ENCODE measurements around the gene BRI3.
"Not testable (repeated sequence)": the region's sequence is repeated elsewhere in the genome, so short reads cannot be mapped to it uniquely, and the experiment has no call there.

BRI3 gene

GRCh38 chr7:98309566-98309965 lies 28.1 kb downstream of the BRI3 start:
- DNase-seq (ENCODE audit: low spot score): no peak
- no peak for FAIRE-seq

- FAIRE-seq (no peak), DNase-seq (ENCODE audit: low spot score) (no peak)
These were observed 30.7 kb downstream of the BRI3 start for GRCh38 chr7:98312201-98312600.

DNA sequence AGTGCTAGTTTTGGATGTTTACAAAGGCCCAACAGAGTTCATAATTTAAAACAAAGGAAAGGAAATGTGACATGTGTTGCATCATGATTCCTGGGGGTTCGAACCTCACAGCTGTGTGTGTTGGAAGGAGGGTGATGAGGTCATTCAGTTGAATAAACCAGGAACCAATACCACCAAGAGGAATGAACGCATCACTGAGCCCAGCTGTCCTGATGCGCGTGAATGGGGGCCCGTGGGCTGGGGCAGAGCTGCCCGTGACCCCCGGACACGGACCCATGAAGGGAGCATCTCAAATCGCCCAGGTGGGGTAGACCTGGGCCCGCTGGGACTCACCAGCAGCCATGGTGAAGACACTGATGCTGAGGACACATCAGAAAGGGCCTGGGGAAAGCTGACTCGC lies 33.0 kb downstream of the BRI3 start:
- DNase-seq (ENCODE audit: low spot score) (no peak), FAIRE-seq (no peak)

- DNase-seq (ENCODE audit: low spot score) (no peak), FAIRE-seq (no peak)
These were observed 34.0 kb downstream of the BRI3 start for GRCh38 chr7:98315318-98315993.

GRCh38 chr7:98315994-98316527 lies 34.6 kb downstream of the BRI3 start:
- not testable (repeated sequence) for FAIRE-seq; DNase-seq (ENCODE audit: low spot score)

DNA sequence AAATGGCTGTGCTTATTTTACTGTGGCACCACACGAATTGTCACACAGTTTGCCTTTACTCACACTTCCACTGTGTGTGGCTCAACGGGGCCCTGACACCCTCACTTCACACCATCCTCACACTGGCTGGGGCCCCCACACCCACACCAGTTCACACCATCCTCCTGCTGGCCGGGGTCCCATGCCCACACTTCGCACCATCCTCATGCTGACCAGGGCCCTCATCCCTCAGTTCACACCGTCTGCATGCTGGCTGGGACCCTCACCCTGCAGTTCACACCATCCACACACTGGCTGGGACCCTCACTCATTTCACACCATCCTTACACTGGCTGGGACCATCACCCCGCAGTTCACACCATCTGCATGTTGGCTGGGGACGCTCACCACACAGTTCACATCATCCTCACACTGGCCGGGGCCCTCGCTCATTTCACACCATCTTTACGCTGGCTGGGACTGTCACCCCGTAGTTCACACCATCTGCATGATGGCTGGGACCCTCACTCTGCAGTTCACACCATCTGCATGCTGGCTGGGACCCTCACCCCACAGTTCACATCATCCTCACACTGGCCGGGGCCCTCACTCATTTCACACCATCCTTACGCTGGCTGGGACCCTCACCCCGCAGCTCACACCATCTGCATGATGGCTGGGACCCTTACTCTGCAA lies 36.0 kb downstream of the BRI3 start:
- no peak for FAIRE-seq
- no peak for DNase-seq (ENCODE audit: low spot score)

DNA sequence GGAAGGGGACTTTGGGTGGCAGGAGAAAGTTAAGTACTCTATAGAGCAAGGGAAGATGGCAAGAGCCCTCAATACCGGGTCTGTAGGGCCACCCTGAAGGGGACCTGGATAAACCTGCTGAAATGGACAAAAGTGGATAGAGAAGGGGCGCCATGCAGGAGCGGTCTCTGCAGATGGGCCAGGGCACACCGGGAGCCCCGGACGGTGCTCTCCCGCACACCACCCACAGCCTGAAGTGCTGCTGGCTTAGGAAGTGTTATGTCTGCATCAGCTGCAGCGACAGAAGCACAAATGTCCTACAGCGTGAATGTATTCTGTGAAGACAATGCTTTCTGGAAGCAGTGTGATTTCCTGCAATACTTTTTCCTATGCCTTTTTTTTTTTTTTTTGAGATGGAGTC lies 37.7 kb downstream of the BRI3 start:
- DNase-seq (ENCODE audit: low spot score) (no peak), FAIRE-seq (no peak)

GRCh38 chr7:98321301-98321700 lies 39.8 kb downstream of the BRI3 start:
- DNase-seq (ENCODE audit: low spot score) (no peak), FAIRE-seq (no peak)

- DNase-seq (ENCODE audit: low spot score): no peak
These were observed 41.1 kb downstream of the BRI3 start for GRCh38 chr7:98322331-98323270.

DNA sequence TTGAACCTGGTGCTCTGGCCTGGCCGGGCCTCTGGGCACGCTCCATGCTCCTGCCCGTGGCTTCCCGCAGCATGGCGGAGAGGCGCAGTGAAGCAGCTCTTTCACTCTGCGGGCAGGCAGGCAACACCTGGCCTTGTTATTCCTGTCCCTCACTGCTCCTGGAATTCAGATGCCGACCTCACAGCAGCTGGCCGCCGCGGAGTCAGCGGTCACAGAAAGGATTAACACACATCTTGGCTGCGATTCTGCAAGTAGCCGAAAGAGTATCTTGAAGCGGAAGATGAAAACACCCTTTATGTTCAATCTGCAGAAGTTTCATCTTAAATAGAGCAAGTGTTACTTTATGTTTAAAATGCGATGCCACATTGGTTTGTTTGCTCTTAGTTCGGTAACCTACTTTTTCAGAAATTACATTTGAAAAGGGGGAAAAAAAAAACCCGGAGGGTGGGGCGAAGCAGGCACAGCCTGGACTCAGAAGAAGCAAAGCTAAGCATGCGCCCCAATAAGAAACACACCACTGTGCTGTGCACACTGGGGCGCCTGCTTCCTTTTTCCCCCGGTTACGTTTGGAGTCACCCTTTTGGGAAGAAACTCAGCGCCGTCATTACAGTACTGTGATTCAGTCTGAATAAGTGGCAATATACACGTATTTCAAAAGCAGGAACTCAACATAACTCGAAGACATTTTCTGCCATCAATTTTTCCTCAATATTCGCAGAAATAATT lies 42.3 kb downstream of the BRI3 start:
- DNase-seq (ENCODE audit: low spot score) (no peak), FAIRE-seq (no peak)

More at GRCh38 chr7:98322331-98323270, 41.1 kb downstream of the BRI3 start:
- FAIRE-seq: no peak

- DNase-seq (ENCODE audit: low spot score) (no peak), FAIRE-seq (no peak)
These were observed 43.3 kb downstream of the BRI3 start for GRCh38 chr7:98324782-98325181.

- peak; percentile 49 for DNase-seq (ENCODE audit: low spot score)
- FAIRE-seq: no peak
These were observed 47.8 kb downstream of the BRI3 start for GRCh38 chr7:98329100-98329790.

DNA sequence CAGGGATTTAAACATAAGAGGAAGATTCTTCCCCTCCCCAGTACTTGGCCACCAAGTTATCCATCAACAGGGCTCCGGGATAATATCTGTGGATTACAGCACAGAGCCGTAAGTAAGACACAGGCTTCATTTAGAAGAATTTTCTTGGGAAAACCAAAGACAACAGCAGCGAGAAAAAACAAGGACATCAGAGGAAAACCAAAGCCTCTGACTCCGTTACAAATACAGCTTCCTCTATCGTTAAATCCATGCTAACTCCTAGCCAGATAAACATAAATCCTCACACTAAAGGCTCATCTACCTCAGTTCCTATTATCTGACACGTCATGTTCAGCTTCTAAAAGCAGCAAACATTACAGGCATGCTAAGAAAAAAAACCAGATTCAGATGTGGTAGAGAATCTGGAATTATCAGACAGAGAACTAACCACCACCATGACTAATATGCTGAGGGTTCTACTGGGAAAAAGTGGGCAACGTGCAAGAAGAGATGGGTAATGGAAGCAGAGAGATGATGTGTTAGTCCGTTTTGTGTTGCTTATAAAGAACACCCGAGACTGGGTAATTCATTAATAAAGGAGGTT lies 48.4 kb downstream of the BRI3 start:
- peak; percentile 90 for FAIRE-seq

GRCh38 chr7:98330926-98331529 lies 49.5 kb downstream of the BRI3 start:
- no peak for DNase-seq (ENCODE audit: low spot score)
- FAIRE-seq: no peak

More for the DNA sequence above, 48.4 kb downstream of the BRI3 start:
- peak; percentile 85 for DNase-seq (ENCODE audit: low spot score)

GRCh38 chr7:98334081-98334480 lies 52.6 kb downstream of the BRI3 start:
- DNase-seq (ENCODE audit: low spot score): peak; percentile 18
- peak; percentile 75 for FAIRE-seq

DNA sequence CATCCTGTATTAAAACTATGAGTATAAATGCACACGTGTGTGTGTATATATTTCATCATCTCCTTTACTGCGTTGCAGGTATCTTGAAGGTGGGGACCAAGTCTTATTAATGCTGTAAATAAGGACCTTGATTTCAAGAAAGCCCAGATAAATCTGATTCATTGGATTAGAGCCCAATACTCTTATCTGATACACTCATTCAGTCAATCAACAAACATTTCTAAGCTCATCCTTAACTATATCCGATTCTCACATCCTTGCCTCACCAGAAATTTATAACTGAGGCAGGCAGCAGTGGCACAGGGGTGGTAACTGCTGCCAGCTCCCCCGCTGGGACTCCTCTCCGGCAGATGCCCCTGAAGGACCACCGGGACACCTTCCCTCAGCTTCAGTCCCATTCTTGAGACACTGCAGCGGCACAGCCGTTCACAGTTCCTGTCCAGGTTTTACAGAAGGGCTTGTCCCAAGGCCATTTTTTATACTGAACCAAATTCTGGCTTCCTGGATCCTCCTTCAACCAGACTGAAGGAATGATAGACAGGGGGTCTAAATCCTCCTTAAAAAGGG lies 54.0 kb downstream of the BRI3 start:
- DNase-seq (ENCODE audit: low spot score) (no peak), FAIRE-seq (no peak)

GRCh38 chr7:98338441-98338840 lies 57.0 kb downstream of the BRI3 start:
- DNase-seq (ENCODE audit: low spot score) (no peak), FAIRE-seq (no peak)

GRCh38 chr7:98339043-98339442 lies 57.6 kb downstream of the BRI3 start:
- DNase-seq (ENCODE audit: low spot score) (no peak), FAIRE-seq (no peak)

GRCh38 chr7:98341106-98341505 lies 59.6 kb downstream of the BRI3 start:
- FAIRE-seq (no peak), DNase-seq (ENCODE audit: low spot score) (no peak)
